CD1c-positive myeloid dendritic cell (primary cell): ENCODE results near the gene GLDC.
"Not testable (repeated sequence)": the region's sequence is repeated elsewhere in the genome, so short reads cannot be mapped to it uniquely, and the experiment has no call there.

Experiments used
- DNase-seq: peaks from one replicate; pipeline ENCODE4 v3.0.0-alpha.2; 2016; ENCODE audit errors: extremely low spot score

The GLDC gene

GRCh38 chr9:6566409-6567139 lies 79.0 kb downstream of the GLDC start:
- peak; percentile 60 for DNase-seq

GRCh38 chr9:6565312-6565711 lies 80.2 kb downstream of the GLDC start:
- no peak for DNase-seq

- no peak for DNase-seq
Measured at GRCh38 chr9:6564868-6565267, 80.7 kb downstream of the GLDC start.

GRCh38 chr9:6564360-6564759 lies 81.2 kb downstream of the GLDC start:
- peak; percentile 23 for DNase-seq

GRCh38 chr9:6562871-6563430 lies 82.6 kb downstream of the GLDC start:
- DNase-seq = no peak

GRCh38 chr9:6562201-6562600 lies 83.3 kb downstream of the GLDC start:
- no peak for DNase-seq

GRCh38 chr9:6557883-6558616 lies 87.5 kb downstream of the GLDC start:
- DNase-seq = no peak

GRCh38 chr9:6553866-6554265 lies 91.7 kb downstream of the GLDC start:
- DNase-seq = no peak

- DNase-seq = no peak
Measured at GRCh38 chr9:6552498-6553121, 92.9 kb downstream of the GLDC start.

GRCh38 chr9:6552033-6552432 lies 93.5 kb downstream of the GLDC start:
- DNase-seq = no peak

- no peak for DNase-seq
Measured at GRCh38 chr9:6551136-6551535, 94.4 kb downstream of the GLDC start.

GRCh38 chr9:6549106-6549800 lies 96.3 kb downstream of the GLDC start:
- DNase-seq = no peak

- DNase-seq = no peak
Measured at GRCh38 chr9:6545017-6545691, 100.4 kb downstream of the GLDC start.

GRCh38 chr9:6543204-6543603 lies 102.3 kb downstream of the GLDC start:
- no peak for DNase-seq

- not testable (repeated sequence) for DNase-seq
Measured at GRCh38 chr9:6542617-6543016, 102.9 kb downstream of the GLDC start.

- no peak for DNase-seq
Measured at GRCh38 chr9:6538666-6539071, 106.9 kb downstream of the GLDC start.

GRCh38 chr9:6535594-6535993 lies 109.9 kb downstream of the GLDC start:
- no peak for DNase-seq

GRCh38 chr9:6525326-6526045 lies 120.0 kb downstream of the GLDC start:
- DNase-seq = no peak

- no peak for DNase-seq
Measured at GRCh38 chr9:6522263-6522662, 123.3 kb downstream of the GLDC start.

GRCh38 chr9:6512085-6512657 lies 133.4 kb downstream of the GLDC start:
- no peak for DNase-seq
